Gastroesophageal sphincter (tissue), 3 donors: Measurements from ENCODE around the gene GJD4.

Experiments used
- CTCF ChIP-seq, 4 experiments: fragments of 200-600 bp in 2 of 4; fragments of 450-650 bp in 2 of 4; sonication (generic) in 1 of 4; IDR thresholded peaks; one replicate each; pipeline ENCODE4 v1.5.1; 2017 to 2019; ENCODE audit warnings: antibody characterized with exemption in 4 of 4, mild to moderate bottlenecking in 2 of 4, moderate library complexity in 2 of 4
- EP300 ChIP-seq: sonication (generic); formaldehyde crosslinking; IDR thresholded peaks from one replicate; pipeline ENCODE4 v1.6.1; 2017; ENCODE audit warnings: antibody characterized with exemption, mild to moderate bottlenecking

DNA sequence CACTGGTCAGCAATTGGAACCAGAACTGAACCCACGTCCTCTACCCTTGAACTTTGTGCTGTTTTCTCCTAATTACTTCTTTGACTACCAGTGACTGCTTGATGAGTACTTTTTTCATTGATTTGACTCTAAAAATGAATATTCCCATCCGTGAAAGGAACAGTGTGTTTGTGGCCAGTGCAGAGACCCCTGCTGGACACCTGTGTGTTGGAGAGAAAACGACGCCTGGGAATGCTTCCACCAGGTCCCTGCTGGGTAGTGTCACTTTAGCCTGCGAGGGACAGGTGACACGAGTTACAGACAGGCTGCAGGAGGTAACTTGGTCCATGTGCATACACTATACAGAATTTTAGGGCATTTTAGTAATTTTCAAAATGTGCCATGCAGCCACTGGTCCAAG, 6.8 kb upstream of the GJD4 start:
- no peak for TF ChIP-seq EP300
- TF ChIP-seq CTCF (IDR thresholded peaks at IDR 0.05) = peak in 3 of 4 experiments; percentile 20 to 42 (median 25)
